KMS-11 (cell line): Measurements from ENCODE around the gene LRBA.

Experiments used
- H2AFZ ChIP-seq: fragments of 200-600 bp; sonication (generic); 2 replicates; pipeline ENCODE4 v1.6.1; 2016; ENCODE audit warnings: antibody characterized with exemption, mixed run types, low read depth
- H3K27ac ChIP-seq: fragments of 200-600 bp; sonication (generic); 2 replicates; pipeline ENCODE4 v1.6.1; 2016; ENCODE audit warnings: mild to moderate bottlenecking, mixed run types
- H3K27me3 ChIP-seq: fragments of 200-600 bp; sonication (generic); 2 replicates; pipeline ENCODE4 v1.6.1; 2017; ENCODE audit warnings: mild to moderate bottlenecking, low read depth, mixed run types, moderate library complexity; ENCODE audit not compliant: insufficient read depth
- H3K36me3 ChIP-seq: fragments of 200-600 bp; sonication (generic); 2 replicates; pipeline ENCODE4 v1.6.1; 2017; ENCODE audit warnings: mild to moderate bottlenecking, mixed run types; ENCODE audit not compliant: insufficient read depth
- H3K4me1 ChIP-seq: fragments of 200-600 bp; sonication (generic); 2 replicates; pipeline ENCODE4 v1.6.1; 2016; ENCODE audit warnings: mild to moderate bottlenecking, low read depth, mixed run types; ENCODE audit not compliant: poor library complexity, severe bottlenecking
- H3K4me2 ChIP-seq: fragments of 200-600 bp; sonication (generic); 2 replicates; pipeline ENCODE4 v1.7.0; 2016; ENCODE audit warnings: mild to moderate bottlenecking, mixed run types
- H3K4me3 ChIP-seq: fragments of 200-600 bp; sonication (generic); IDR thresholded peaks from 2 replicates; pipeline ENCODE4 v1.6.1; 2017; ENCODE audit warnings: low read depth, low read length, mixed read lengths; ENCODE audit not compliant: insufficient read depth
- H3K79me2 ChIP-seq: fragments of 200-600 bp; sonication (generic); 2 replicates; pipeline ENCODE4 v1.6.1; 2016; ENCODE audit warnings: low read depth, mixed run types; ENCODE audit not compliant: insufficient read depth
- H3K9ac ChIP-seq: fragments of 200-600 bp; sonication (generic); 2 replicates; pipeline ENCODE4 v1.6.1; 2016; ENCODE audit warnings: mild to moderate bottlenecking, mixed run types
- H4K20me1 ChIP-seq: fragments of 200-600 bp; sonication (generic); 2 replicates; pipeline ENCODE4 v1.6.1; 2016; ENCODE audit warnings: mild to moderate bottlenecking, mixed run types; ENCODE audit not compliant: insufficient read depth
- CTCF ChIP-seq: fragments of 200-600 bp; sonication (generic); conservative IDR thresholded peaks from 2 replicates; pipeline ENCODE4 v1.6.1; 2017; ENCODE audit warnings: low read depth, mild to moderate bottlenecking, antibody characterized with exemption, low read length, moderate library complexity, mixed read lengths

Gene LRBA

GRCh38 chr4:150648123-150648522 lies 367.0 kb downstream of the LRBA start:
- no peak overlapping the region for H3K4me2 ChIP-seq
- TF ChIP-seq CTCF, result no peak
- H3K4me1 ChIP-seq, result no peaks in the 10 kb centered on the region
- no peak overlapping the region for H3K9ac ChIP-seq
- no peaks in the 10 kb centered on the region for H3K36me3 ChIP-seq
- H4K20me1 ChIP-seq, result no peaks in the 10 kb centered on the region
- no peak overlapping the region for H3K27ac ChIP-seq
- H3K4me3 ChIP-seq, result no peak overlapping the region
- H2AFZ ChIP-seq, result no peak overlapping the region
- no peaks in the 10 kb centered on the region for H3K27me3 ChIP-seq
- H3K79me2 ChIP-seq, result no peaks in the 10 kb centered on the region

- no peak overlapping the region for H3K27ac ChIP-seq
- no peak overlapping the region for H3K4me2 ChIP-seq
- no peaks in the 10 kb centered on the region for H3K27me3 ChIP-seq
- no peaks in the 10 kb centered on the region for H3K79me2 ChIP-seq
- no peaks in the 10 kb centered on the region for H3K4me1 ChIP-seq
- H3K9ac ChIP-seq, result no peak overlapping the region
- no peaks in the 10 kb centered on the region for H4K20me1 ChIP-seq
- TF ChIP-seq CTCF, result no peak
- H3K4me3 ChIP-seq, result no peak overlapping the region
- H3K36me3 ChIP-seq, result no peaks in the 10 kb centered on the region
- H2AFZ ChIP-seq, result no peak overlapping the region
Measured at GRCh38 chr4:150647008-150647407, 368.1 kb downstream of the LRBA start.

GRCh38 chr4:150641612-150642011 lies 373.5 kb downstream of the LRBA start:
- no peaks in the 10 kb centered on the region for H3K36me3 ChIP-seq

GRCh38 chr4:150632639-150633038 lies 382.4 kb downstream of the LRBA start:
- Histone ChIP-seq H3K4me3 (no peak overlapping the region), H3K27me3 (no peaks in the 10 kb centered on the region), H2AFZ (no peak overlapping the region), H3K36me3 (no peaks in the 10 kb centered on the region), H3K9ac (no peak overlapping the region), H3K4me1 (no peaks in the 10 kb centered on the region), H3K27ac (no peak overlapping the region), H3K79me2 (no peaks in the 10 kb centered on the region), H4K20me1 (no peaks in the 10 kb centered on the region), H3K4me2 (no peak overlapping the region)
- TF ChIP-seq CTCF, result no peak

More at GRCh38 chr4:150641612-150642011, 373.5 kb downstream of the LRBA start:
- H3K4me2 ChIP-seq, result no peak overlapping the region
- H3K27me3 ChIP-seq, result no peaks in the 10 kb centered on the region
- no peaks in the 10 kb centered on the region for H4K20me1 ChIP-seq
- TF ChIP-seq CTCF, result no peak
- H3K4me1 ChIP-seq, result no peaks in the 10 kb centered on the region
- no peak overlapping the region for H3K4me3 ChIP-seq
- no peak overlapping the region for H3K9ac ChIP-seq
- H3K79me2 ChIP-seq, result no peaks in the 10 kb centered on the region
- H2AFZ ChIP-seq, result no peak overlapping the region
- no peak overlapping the region for H3K27ac ChIP-seq
